HG03439 (cell line): Measurements from ENCODE around the gene RPL14.
"Not testable (repeated sequence)": the region's sequence is repeated elsewhere in the genome, so short reads cannot be mapped to it uniquely, and the experiment has no call there.

Experiments
- ATAC-seq: cut with Tn5 transposase; IDR thresholded peaks from one replicate; pipeline ENCODE4 v1.9.1; 2021; ENCODE audit warnings: mild to moderate bottlenecking, moderate library complexity; ENCODE audit not compliant: unreplicated experiment

The RPL14 gene

GRCh38 chr3:40462838-40463237, 5.7 kb downstream of the RPL14 start:
- not testable (repeated sequence) for ATAC-seq

DNA sequence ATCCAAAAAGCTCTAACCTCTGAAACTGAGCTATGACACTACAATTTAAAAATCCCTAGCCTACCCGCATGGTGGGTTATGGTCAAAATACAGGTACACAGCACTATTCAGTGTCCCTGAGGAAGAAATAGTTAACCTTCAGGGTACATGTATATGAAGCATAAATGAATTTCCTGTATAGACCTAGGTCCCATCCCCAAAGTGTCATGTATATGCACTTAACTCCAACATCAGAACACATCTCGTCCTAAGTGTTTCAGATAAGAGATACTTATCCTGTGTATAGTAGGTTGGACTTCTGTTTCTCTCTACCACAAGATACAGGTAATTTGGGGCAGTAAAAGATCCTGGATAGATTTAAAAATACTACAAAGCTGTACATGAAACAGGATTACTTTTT, 6.4 kb downstream of the RPL14 start:
- no peak for ATAC-seq

- no peak for ATAC-seq
Measured at GRCh38 chr3:40464339-40465110, 7.4 kb downstream of the RPL14 start.

DNA sequence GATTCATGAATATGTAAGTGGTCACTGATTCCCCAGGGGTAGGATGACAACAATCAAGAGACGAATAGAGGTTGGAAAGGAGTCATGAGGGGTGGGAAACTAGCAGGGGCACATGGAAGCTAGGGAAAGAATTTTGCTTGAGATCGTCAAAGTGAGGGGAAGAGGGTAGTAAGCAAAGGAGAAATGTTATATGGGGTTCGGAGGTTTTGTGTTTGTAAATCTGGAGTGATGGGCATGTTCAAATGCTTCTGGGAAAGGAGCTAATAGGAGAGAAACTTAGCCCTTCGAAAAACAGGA, 7.9 kb downstream of the RPL14 start:
- no peak for ATAC-seq

DNA sequence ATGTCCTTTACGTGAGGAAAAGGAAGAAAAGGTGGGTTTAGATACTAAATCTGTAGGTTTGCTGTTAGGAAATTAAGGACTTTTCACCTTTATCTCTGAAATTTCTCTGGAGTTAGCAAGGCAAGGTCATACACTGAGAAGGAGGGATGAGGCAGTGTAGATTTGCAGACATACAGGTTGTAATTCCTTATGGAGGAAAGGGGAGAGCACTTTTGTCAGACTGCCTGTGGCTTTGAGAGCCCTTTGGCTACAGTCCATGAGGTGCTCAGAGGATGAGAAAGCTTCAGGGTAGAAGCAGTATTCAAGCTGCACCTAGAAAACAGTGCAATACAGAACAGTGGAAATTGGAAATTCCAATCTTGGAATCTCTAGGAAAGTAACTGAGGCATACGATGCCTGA, 8.3 kb downstream of the RPL14 start:
- ATAC-seq, result no peak

DNA sequence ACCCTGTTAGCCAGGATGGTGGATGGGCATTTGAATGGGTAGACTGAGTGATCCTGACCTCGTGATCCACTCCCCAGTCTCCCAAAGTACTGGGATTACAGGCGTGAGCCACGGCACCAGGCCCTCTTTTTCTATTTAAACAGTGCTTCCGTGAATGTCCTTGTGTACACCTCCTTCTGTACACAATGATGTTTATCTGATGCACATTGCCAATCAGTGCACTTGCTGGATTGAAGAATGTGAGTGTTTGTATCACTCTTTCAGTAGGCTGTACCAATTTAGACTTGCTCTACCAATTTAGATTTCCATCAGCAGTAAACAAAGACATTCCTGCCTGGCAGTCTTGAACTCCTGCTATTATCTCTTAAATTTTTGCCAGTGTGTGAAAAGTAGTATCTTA, 10.9 kb downstream of the RPL14 start:
- ATAC-seq, result no peak

- ATAC-seq, result no peak
Measured at GRCh38 chr3:40470701-40471100, 13.6 kb downstream of the RPL14 start.

- peak; percentile 79 for ATAC-seq
Measured at GRCh38 chr3:40476478-40477470, 19.6 kb downstream of the RPL14 start, which contains the start of gene ZNF619. ZNF619 (plus strand) TSS chr3:40477122; CDS start chr3:40477980, 858 bp downstream.

- ATAC-seq, result no peak
Measured at GRCh38 chr3:40477666-40478065, 20.5 kb downstream of the RPL14 start.

DNA sequence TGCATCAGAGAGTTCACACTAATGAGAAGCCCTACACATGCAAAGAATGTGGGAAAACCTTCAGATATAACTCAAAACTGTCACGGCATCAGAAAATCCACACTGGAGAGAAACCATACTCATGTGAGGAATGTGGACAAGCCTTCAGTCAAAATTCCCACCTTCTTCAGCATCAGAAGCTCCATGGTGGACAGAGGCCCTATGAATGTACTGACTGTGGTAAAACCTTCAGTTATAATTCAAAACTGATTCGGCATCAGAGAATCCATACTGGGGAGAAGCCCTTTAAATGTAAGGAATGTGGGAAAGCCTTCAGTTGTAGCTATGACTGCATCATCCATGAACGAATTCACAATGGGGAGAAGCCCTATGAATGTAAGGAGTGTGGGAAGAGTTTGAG, 30.0 kb downstream of the RPL14 start:
- no peak for ATAC-seq

DNA sequence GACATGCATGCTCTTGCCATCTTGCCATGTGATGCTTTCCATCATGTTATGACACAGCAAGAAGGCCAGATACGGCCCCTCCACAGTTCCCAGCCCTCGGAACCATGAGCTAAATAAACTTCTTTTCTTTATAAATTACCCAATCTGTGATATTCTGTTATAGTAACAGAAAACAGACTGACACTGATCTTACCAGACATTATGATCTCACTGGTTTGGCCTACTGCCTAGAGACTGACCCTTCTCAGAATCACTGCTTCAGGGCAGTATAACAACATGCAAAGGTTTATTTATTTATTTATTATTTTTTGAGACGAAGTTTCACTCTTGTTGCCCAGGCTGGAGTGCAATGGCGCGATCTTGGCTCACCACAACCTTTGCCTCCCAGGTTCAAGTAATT, 33.8 kb downstream of the RPL14 start:
- ATAC-seq, result no peak

- ATAC-seq, result no peak
Measured at GRCh38 chr3:40494698-40495097, 37.6 kb downstream of the RPL14 start.

DNA sequence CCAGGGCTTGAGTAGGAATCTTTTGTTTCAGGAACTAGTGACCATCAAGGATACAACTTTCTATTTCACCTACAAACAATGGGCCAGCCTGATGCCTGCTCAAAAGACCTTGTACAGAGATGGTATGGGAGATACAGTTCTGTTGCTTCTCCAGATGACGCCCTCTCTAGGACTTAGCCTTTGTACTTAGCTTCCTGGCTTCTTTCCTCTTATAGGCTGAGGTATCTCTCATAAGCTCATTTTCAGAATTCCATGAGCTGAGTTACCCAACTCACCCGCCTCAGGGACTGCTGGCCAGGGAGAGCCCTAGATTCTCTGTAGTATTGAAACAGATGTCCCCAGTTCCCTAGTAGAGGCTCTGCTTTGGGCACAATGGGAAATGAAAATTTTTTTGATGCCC, 40.1 kb downstream of the RPL14 start:
- ATAC-seq, result no peak

DNA sequence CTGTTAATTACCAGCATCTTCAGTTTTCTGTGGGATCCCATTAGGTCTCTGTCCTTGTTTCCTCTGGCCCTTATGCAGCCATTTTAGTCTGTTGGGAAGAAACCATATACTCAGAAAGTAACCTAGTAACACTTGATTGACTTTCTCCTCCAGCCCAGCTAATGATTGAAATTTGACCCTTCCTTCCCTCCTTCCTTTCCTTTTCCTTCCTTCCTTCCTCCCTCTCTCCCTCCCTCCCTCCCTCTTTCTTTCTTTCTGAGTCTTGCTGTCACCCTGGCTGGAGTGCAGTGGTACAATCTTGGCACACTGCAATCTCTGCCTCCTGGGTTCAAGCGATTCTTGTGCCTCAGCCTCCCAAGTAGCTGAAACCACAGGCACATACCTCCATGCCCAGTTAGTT, 42.8 kb downstream of the RPL14 start:
- no peak for ATAC-seq

- no peak for ATAC-seq
Measured at GRCh38 chr3:40502034-40502433, 44.9 kb downstream of the RPL14 start.

DNA sequence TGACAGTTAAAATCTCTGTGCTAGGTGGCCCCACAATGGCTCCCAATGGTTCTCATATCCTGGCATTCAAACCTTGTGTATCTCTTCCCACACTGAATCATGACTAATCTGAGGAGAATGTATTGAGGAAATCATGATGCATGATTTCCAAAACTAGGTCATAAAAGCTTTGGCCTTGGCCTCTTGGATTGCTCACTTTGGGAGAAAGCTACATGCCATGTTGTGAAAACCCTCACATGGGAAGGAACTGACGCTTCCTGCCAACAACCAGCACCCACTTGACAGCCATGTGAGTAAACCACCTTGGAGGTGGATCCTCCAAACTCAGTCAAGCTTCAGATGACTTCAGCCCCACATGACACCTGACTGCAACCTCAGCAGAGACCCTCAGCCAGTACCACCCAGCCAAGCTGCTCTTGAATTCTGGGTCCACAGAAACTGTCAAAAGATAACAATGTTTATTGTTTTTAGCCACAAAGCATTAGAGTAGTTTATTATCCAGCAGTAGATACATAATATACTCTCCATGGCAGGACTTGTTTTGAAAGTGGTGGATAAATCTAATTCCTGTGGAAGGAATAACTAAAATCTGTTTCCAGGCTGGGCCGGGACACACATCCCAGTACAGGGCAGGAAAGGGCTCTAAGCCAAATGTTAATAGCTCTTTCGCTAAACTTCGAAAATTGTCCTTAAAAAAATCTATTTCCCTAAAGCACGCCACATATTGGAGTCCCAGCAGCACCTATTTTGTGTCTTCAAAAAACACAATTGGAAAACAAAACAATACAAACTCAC, 47.7 kb downstream of the RPL14 start:
- no peak for ATAC-seq

- ATAC-seq, result peak; percentile 65
Measured at GRCh38 chr3:40505599-40506462, 48.7 kb downstream of the RPL14 start, which contains the start of gene ZNF620. ZNF620 (plus strand) TSS chr3:40506039; CDS start chr3:40506353, 314 bp downstream.

GRCh38 chr3:40511031-40511718, 54.0 kb downstream of the RPL14 start:
- ATAC-seq, result no peak

DNA sequence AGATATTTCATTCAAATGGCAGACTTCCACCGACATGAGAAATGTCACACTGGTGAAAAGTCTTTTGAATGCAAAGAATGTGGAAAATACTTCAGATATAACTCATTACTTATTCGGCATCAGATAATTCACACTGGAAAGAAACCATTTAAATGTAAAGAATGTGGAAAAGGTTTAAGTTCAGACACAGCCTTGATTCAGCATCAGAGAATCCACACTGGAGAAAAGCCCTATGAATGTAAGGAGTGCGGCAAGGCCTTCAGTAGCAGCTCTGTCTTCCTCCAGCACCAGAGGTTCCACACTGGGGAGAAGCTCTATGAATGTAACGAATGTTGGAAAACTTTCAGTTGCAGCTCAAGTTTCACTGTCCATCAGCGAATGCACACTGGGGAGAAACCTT, 59.1 kb downstream of the RPL14 start:
- ATAC-seq, result no peak

- no peak for ATAC-seq
Measured at GRCh38 chr3:40518067-40518466, 60.9 kb downstream of the RPL14 start.
